BLaER1 (cell line): ENCODE data around the gene CYP1A2.

Experiments
- H3K27ac ChIP-seq: shearing (Covaris generic); formaldehyde crosslinking; 2 replicates; pipeline ENCODE4 v1.8.1; 2022
- H3K27me3 ChIP-seq: shearing (Covaris generic); formaldehyde crosslinking; 2 replicates; pipeline ENCODE4 v1.8.1; 2022
- H3K36me3 ChIP-seq: shearing (Covaris generic); formaldehyde crosslinking; 2 replicates; pipeline ENCODE4 v1.8.1; 2022
- H3K4me1 ChIP-seq: shearing (Covaris generic); formaldehyde crosslinking; 2 replicates; pipeline ENCODE4 v1.8.1; 2022
- H3K4me2 ChIP-seq: shearing (Covaris generic); formaldehyde crosslinking; 2 replicates; pipeline ENCODE4 v1.8.1; 2022
- H3K4me3 ChIP-seq: shearing (Covaris generic); formaldehyde crosslinking; 2 replicates; pipeline ENCODE4 v1.8.1; 2022
- H3K9ac ChIP-seq: shearing (Covaris generic); formaldehyde crosslinking; 2 replicates; pipeline ENCODE4 v1.8.1; 2022
- H3K9me3 ChIP-seq: shearing (Covaris generic); formaldehyde crosslinking; 2 replicates; pipeline ENCODE4 v1.8.1; 2022
- H4K20me1 ChIP-seq: shearing (Covaris generic); formaldehyde crosslinking; 2 replicates; pipeline ENCODE4 v1.8.1; 2022
- Cebpa-rat ChIP-seq: shearing (Covaris generic); IDR thresholded peaks from 2 replicates; pipeline ENCODE4 v1.8.1; 2022

The CYP1A2 gene

GRCh38 chr15:74788683-74789151, 40.1 kb downstream of the CYP1A2 start:
- Histone ChIP-seq H3K4me3 (peak overlapping the region; percentile 64), H3K9ac (peak overlapping the region; percentile 78), H3K9me3 (no peaks in the 10 kb centered on the region), H3K4me1 (peaks cover 99% of the 10 kb centered on the region), H3K27me3 (no peaks in the 10 kb centered on the region), H3K4me2 (peak overlapping the region; percentile 99), H3K27ac (peak overlapping the region; percentile 89), H3K36me3 (peaks cover 14% of the 10 kb centered on the region), H4K20me1 (peaks cover 100% of the 10 kb centered on the region)
- TF ChIP-seq Cebpa-rat: no peak

DNA sequence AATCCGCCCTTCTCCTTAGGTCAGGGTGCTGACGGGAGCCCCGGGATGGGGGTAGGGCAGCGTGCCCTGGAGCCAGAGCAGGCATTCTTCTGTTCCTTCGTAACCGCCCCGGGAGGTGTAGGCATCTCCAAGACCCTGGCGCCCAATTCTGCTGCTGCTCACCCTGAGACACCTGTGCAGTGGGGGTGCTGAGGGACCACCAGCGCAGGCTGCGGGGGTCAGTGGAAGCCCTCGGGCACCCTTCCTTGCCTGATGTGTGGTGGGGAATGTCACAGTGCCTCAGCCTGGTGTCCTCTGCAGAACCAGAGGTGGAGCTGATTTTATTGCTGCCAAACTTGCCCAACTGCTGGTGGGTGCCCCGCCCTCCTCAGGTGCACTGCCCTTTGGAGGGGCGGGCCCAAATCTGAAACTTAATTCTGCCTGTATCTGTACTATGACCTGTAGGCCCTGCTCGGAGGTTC, 40.6 kb downstream of the CYP1A2 start:
- Histone ChIP-seq H3K9ac (peak overlapping the region; percentile 78), H3K9me3 (no peaks in the 10 kb centered on the region), H3K4me3 (peak overlapping the region; percentile 64), H3K27ac (peak overlapping the region; percentile 89), H4K20me1 (peaks cover 98% of the 10 kb centered on the region), H3K4me1 (peaks cover 96% of the 10 kb centered on the region), H3K36me3 (peaks cover 14% of the 10 kb centered on the region), H3K4me2 (peak overlapping the region; percentile 99), H3K27me3 (no peaks in the 10 kb centered on the region)
- TF ChIP-seq Cebpa-rat: no peak

GRCh38 chr15:74789741-74790079, 41.1 kb downstream of the CYP1A2 start:
- Histone ChIP-seq H4K20me1 (peaks cover 98% of the 10 kb centered on the region), H3K4me2 (peak overlapping the region; percentile 99), H3K4me3 (peak overlapping the region; percentile 64), H3K27ac (peak overlapping the region; percentile 89), H3K9ac (peak overlapping the region; percentile 78), H3K9me3 (no peaks in the 10 kb centered on the region), H3K4me1 (peaks cover 95% of the 10 kb centered on the region), H3K27me3 (no peaks in the 10 kb centered on the region), H3K36me3 (peaks cover 19% of the 10 kb centered on the region)
- TF ChIP-seq Cebpa-rat: no peak

GRCh38 chr15:74790080-74790916, 41.7 kb downstream of the CYP1A2 start:
- peak overlapping the region; percentile 64 for H3K4me3 ChIP-seq
- peaks cover 98% of the 10 kb centered on the region for H4K20me1 ChIP-seq
- H3K27ac ChIP-seq: peak overlapping the region; percentile 89
- peaks cover 24% of the 10 kb centered on the region for H3K36me3 ChIP-seq
- TF ChIP-seq Cebpa-rat: no peak
- H3K27me3 ChIP-seq: no peaks in the 10 kb centered on the region
- H3K4me1 ChIP-seq: peaks cover 95% of the 10 kb centered on the region
- H3K9me3 ChIP-seq: no peaks in the 10 kb centered on the region
- H3K4me2 ChIP-seq: peak overlapping the region; percentile 99
- peak overlapping the region; percentile 78 for H3K9ac ChIP-seq

- Histone ChIP-seq H3K4me3 (peak overlapping the region; percentile 64), H3K9me3 (no peaks in the 10 kb centered on the region), H3K27ac (peak overlapping the region; percentile 89; the same call in 1 of the 2 replicates), H3K36me3 (peaks cover 29% of the 10 kb centered on the region), H3K4me1 (peaks cover 94% of the 10 kb centered on the region), H4K20me1 (peaks cover 98% of the 10 kb centered on the region), H3K27me3 (no peaks in the 10 kb centered on the region), H3K4me2 (peak overlapping the region; percentile 99), H3K9ac (peak overlapping the region; percentile 78)
- no peak for TF ChIP-seq Cebpa-rat
Measured at GRCh38 chr15:74791007-74791406, 42.4 kb downstream of the CYP1A2 start.

- Histone ChIP-seq H4K20me1 (peaks cover 98% of the 10 kb centered on the region), H3K4me1 (peaks cover 89% of the 10 kb centered on the region), H3K4me3 (no peak overlapping the region), H3K4me2 (peak overlapping the region; percentile 99), H3K27ac (peak overlapping the region; percentile 71), H3K36me3 (peaks cover 36% of the 10 kb centered on the region), H3K9ac (peak overlapping the region; percentile 27; the same call in 1 of the 2 replicates), H3K9me3 (no peaks in the 10 kb centered on the region), H3K27me3 (no peaks in the 10 kb centered on the region)
- TF ChIP-seq Cebpa-rat: no peak
Measured at GRCh38 chr15:74791667-74792066, 43.0 kb downstream of the CYP1A2 start.

- Histone ChIP-seq H3K4me2 (peak overlapping the region; percentile 99), H3K4me1 (peaks cover 89% of the 10 kb centered on the region), H3K9me3 (no peaks in the 10 kb centered on the region), H4K20me1 (peaks cover 98% of the 10 kb centered on the region), H3K9ac (peak overlapping the region; percentile 27), H3K27ac (peak overlapping the region; percentile 71), H3K36me3 (peaks cover 36% of the 10 kb centered on the region), H3K4me3 (no peak overlapping the region; the same call in 1 of the 2 replicates), H3K27me3 (no peaks in the 10 kb centered on the region)
- TF ChIP-seq Cebpa-rat: no peak
Measured at GRCh38 chr15:74792227-74793016, 43.8 kb downstream of the CYP1A2 start.

DNA sequence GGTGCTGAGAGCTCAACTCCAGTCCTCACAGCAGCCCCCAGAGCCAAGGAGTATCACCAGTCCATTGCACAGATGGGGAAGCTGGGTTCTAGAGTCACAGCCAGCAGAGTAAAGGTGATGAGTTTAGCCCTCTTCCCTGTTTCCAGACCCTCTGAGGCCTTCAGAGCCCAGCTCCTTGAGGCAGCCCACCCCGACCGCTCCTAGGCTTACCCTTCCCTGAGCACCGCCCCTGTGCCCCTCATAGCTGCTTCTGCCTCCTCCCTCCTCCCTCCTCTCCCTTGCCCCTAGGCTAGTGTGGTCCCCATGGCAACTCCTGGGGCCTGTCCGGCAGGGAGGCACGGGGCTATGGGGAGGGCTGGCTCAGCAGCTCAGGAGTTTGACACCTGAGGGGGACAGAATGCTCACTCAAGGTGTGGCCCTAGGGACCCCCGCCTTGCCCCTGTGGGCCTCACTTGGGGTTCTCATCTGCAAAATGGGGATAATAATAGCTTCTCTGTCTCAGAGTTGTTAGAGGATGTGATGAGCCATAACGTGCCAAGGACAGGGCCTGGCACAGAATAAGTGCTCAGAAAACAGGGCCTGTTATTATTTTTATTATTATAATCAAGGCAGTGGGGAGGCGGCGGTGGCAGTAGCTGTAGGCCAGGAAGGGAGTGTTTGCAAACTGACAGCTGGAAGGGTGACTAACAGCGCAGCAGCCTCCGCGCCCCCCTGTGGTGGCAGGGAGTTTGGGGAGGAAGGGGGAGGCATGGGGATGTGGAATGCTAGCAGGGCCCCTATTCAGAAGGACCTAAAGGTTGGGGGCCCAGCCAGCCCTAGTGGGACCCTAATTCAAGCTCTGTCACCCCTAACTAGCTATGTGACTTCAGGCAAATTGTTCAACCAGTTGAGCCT, 44.7 kb downstream of the CYP1A2 start:
- H3K9ac ChIP-seq: peak overlapping the region; percentile 27; the same call in 1 of the 2 replicates
- no peak for TF ChIP-seq Cebpa-rat
- H3K36me3 ChIP-seq: peaks cover 46% of the 10 kb centered on the region
- H3K4me2 ChIP-seq: peak overlapping the region; percentile 99
- H3K4me1 ChIP-seq: peaks cover 89% of the 10 kb centered on the region
- H3K4me3 ChIP-seq: no peak overlapping the region; the same call in 1 of the 2 replicates
- no peaks in the 10 kb centered on the region for H3K27me3 ChIP-seq
- peak overlapping the region; percentile 71 for H3K27ac ChIP-seq
- H4K20me1 ChIP-seq: peaks cover 98% of the 10 kb centered on the region
- H3K9me3 ChIP-seq: no peaks in the 10 kb centered on the region
